SH-SY5Y (cell line): ENCODE data around the gene ARHGEF28.

Source experiments
- GATA2 ChIP-seq: IDR thresholded peaks from 2 replicates; pipeline ENCODE4 v1.6.1; 2011; ENCODE audit warnings: mild to moderate bottlenecking, low read depth, low read length
- GATA3 ChIP-seq: IDR thresholded peaks from 2 replicates; pipeline ENCODE4 v1.6.1; 2011; ENCODE audit warnings: low read depth, mild to moderate bottlenecking, low read length, moderate library complexity

Gene ARHGEF28

DNA sequence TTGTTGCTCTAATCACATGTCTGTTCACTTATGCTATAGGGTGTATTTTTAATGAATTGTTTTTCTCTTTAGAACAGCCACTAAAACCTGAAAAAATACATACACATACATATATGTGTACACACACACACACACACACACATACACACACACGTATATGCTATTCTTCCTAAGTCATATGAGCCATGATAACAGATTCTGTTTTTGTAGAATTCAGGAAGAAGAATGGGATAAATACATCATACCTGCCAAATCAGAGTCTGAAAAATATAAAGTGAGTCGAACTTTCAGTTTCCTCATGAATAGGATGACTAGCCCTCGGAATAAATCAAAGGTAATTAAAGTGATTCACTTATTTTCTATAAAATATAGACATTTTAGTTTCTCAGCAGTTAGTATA, 231.4 kb downstream of the ARHGEF28 start:
- TF ChIP-seq GATA3 (no peak), GATA2 (no peak)

DNA sequence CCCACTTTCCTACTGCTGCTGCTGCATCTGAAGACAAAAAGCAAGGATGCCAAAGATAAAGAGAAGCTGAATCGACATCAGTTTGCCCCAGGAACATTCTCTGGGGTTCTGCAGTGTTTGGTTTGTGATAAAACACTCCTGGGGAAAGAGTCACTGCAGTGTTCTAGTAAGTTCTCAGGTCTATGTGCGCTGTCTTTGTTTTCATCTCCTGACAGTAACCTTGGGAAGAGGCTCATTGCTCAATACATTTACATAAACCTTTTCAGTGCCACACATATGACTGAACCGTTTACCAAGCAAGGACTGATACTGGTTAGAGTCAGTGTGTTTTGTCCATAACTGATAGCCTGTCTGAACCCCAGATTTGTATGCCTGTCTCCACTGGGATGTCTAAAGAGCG, 232.1 kb downstream of the ARHGEF28 start:
- no peak for TF ChIP-seq GATA2
- no peak for TF ChIP-seq GATA3

DNA sequence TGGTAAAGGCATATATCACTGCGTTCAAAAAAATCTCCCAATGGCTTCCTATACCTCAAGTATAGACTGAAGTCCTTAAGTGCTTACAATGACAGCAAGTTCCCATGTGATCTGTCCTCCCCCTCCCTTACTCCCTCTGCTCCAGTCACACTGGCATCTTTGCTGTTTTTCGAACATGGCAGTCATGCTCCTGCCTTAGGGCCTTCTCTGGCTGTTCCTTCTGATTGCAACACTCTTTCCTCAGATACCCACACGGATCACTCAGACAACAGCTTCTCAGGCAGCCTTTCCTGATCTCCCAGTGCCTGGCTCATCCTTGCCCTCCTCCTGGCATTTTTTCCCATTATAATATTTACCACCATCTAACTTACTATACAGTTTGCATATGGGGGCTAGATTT, 232.8 kb downstream of the ARHGEF28 start:
- TF ChIP-seq GATA3 (no peak), GATA2 (no peak)

DNA sequence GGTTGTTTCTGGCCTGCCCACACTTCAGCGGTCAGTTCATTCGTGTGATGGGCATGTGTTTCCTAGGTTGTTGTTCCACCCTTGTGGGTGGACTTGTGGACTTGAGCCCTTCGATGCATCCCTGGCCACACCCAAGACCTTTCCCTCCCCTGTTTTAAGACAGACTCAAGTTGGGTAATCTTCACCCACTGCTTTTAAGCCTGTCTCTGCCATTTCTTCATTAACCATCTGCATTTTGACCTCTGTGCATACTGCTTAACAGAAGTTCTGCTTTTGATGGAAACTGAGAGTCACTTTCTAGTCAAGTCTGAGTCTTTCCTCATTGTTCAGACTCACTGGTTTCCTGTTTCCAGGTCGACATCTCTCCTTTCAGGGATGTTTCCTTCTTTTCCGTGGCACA, 233.7 kb downstream of the ARHGEF28 start:
- TF ChIP-seq GATA3 = no peak
- no peak for TF ChIP-seq GATA2

DNA sequence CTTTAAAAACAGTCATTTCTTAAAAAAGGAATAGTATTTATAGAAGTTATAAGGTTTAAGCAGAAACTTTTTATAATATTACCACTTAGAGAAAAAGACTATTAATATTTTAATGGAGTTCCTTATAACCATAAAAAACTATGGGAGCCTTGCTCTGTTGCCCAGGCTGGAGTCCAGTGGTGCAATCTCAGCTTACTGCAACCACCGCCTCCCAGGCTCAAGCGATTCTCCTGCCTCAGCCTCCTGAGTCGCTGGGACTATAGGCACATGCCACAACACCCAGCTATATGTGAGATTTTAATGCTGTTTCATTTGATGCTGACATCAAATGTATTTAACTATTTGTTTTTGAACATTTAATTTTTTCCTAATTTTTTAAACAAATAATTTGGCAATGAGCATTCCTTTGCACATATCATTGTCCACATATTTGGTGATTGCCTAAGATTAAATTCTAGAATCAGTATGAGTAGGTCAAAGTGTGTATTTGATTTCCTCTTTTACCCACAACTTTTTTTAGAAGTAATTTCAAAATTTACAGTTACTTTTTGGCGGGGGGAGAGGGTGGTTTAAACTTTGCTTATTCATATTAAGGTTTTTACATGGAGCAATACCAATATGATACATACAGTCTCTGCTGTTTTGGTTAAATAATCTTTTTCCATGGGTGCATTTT, 235.5 kb downstream of the ARHGEF28 start:
- no peak for TF ChIP-seq GATA3
- no peak for TF ChIP-seq GATA2

DNA sequence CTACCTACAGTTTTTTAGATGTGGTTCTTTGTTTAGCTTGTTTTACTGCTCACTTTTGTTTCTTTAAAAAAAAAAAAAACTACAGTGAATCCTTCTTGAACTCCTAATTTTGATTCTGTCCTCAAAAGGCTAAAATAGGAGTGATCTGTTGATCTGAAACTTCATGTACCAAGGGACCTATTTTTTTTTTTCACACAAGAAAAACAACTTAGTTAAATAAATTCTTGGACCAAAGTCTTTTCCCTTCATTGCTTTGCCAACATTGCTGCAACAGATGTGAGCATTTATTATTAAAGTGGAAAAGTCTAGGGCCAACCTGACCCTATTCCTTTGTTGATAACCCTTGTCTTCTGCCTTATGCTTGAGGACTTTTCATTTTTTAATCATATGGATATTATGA, 236.8 kb downstream of the ARHGEF28 start:
- TF ChIP-seq GATA2 (no peak), GATA3 (no peak)

DNA sequence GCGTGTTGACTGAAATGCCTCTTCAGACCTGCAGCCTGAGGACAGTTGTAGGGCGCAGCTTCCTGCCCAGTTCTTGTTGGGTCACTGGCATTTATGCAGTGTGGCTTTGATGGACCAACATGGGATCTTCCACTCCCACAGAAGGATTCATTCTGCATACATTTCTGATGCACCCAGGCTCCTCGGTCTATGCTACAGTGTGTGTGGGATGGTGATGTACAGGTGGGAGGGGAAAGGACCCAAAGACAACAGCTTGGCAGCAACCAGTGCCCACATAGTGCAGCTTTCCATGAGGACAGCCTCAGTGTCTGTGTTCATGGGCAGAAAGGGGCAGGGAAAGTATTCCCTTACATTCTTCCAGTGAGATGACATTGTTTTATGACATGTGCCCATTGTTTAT, 237.9 kb downstream of the ARHGEF28 start:
- TF ChIP-seq GATA3 (no peak), GATA2 (no peak)

DNA sequence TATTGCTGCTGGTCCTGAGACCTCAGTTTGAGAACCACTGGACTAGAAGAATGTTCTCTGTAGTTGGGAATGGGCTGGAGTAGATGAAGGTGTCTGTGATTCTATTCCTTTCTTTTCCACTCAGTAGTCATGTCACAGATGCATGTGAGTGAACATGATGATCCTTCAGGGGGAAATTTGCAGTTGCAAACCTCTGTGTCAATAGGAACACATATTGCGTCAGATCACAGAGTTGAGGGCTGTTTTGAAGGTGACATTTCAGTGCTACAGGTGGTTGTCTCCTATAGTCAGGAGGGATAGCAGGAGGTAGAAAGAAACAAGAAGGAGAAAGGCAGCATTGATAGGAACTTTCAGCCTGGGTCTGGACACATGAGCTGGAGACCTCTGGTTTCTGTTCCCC, 239.3 kb downstream of the ARHGEF28 start:
- TF ChIP-seq GATA3 (no peak), GATA2 (no peak)

DNA sequence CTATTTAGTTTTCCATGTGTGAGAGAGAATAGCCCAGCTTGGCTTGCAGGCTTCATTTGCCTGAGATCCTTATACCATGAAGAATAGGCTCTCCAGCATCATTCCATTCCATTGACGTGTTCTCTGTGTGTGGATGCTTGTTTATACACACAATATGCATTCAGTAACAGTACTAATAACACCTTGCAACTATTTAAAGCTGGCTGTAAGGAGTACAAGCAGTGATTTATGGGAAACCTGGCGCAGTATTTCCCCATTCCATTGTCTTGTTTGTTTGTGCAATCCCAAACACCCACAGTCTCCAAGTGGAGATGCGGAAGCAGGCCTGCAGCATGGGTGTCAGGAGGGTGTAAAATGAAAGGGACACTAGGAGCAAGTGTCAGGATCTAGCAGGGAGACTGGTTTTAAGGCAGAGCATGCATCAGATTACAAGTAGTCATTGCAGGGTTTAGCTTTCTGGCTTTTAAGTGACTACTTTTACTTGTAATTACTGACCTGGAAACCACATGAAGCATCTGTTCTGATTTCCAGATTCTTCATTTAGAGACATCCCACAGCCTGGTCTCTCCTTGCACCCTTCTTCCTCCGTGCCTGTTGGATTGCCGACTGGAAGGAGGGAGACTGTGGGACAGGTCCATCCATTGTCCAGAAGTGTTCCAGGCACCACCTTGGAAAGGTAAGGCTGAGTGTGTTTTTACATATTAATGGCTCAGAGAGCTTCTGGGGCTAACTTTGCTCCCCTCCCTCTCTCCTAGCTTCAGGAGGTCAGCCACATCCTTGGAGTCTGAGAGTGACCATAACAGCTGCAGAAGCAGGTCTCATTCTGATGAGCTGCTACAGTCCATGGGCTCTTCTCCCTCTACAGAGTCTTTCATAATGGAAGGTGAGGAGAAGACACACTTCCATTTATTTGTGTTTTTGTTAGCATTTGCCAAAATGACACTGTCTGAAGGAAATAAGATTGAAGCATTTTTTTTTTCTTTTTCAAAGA, 241.6 kb downstream of the ARHGEF28 start:
- TF ChIP-seq GATA3 = no peak
- no peak for TF ChIP-seq GATA2

DNA sequence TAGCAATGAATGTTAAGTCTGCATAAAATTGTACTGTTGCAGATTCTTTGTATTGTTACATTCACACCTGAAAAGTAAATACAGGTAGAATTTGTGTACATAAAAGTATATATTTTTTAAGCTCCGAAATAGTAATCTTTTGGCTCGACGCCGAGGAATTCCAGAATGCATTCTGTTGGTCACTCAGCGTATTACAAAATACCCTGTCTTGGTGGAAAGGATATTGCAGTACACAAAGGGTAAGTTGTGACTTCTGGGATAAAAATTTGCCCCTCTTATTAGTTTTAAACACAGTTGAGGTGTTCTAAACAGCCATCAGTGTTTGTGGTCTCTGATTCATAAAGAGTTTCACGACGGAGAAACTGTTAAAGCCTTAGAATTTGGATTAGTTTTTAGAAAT, 257.6 kb downstream of the ARHGEF28 start:
- no peak for TF ChIP-seq GATA3
- TF ChIP-seq GATA2 = no peak

DNA sequence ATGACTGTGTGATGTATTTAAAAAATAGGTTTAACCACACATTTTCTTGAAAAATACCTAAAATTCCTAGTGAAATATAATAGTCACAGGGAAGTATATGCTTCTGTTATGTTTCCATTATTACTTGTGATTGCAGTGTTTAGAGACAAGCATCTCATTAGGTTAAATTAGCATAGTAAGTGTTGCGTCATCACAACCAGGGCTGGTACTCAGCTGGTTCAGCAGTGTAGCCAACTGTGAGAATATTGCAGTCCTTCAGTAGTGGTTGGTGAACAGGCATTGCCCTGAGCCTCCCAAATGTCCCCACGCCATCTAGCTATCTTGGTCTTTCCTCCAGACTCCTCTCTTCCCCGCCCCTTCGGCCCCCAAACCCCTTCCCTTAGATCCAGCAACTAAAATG, 261.7 kb downstream of the ARHGEF28 start:
- TF ChIP-seq GATA2 (no peak), GATA3 (no peak)

DNA sequence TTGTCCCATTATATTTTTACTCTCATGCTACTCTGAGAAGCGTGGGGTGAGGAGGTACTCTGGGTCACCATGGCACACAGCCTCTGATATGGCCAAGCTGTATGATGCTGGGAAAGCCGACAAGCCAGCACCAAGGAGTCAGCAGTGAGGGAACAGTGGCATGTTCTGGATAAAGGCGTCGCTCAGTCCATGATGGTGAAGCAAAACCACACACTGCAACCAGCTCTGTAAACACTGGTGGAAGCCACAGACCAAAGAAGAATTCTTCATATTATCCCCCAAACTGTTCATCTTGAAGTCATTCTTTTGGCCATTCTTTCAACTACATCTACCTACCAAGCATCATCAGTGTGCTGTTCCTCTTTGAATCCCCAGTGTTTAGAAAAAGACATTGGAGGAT, 264.6 kb downstream of the ARHGEF28 start:
- TF ChIP-seq GATA3 = no peak
- no peak for TF ChIP-seq GATA2

DNA sequence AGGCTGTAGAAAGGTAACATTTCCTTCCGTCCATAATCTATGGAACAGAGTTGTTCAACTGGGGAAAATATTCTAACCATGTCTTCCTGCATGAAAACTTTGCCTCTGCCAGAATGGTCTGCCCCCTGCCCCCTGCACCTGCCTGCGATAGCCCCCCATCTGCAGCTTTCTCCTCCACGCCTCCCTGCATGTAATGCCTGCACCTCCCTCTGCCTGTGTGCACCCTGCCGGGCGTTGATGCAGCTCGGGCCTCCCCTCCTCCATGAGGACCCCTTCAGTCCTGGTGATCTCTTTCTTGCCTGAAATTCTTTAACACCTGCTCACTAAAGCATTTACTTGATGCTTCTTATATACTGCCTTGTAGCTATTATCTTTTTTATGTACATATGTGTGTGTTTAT, 266.2 kb downstream of the ARHGEF28 start:
- TF ChIP-seq GATA2 (no peak), GATA3 (no peak)

DNA sequence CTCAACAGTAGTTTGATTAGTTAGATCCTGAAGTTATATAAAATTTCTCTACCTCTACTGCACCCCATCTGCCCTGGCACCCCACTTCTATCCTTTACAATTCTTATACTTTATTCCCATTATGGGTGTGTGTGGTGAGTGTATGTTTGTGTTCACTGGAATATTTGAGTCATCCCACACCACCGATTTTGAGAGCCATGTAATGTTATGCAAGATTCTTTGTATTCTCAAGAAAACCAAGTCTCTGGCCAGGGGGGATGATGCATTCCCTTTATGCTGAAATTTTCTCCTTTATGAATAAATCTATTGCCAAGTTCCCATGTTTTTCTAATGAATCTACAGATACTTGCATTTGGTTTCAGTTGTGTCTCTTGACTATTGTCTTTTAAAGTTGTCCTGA, 266.8 kb downstream of the ARHGEF28 start:
- TF ChIP-seq GATA2 (no peak), GATA3 (no peak)

DNA sequence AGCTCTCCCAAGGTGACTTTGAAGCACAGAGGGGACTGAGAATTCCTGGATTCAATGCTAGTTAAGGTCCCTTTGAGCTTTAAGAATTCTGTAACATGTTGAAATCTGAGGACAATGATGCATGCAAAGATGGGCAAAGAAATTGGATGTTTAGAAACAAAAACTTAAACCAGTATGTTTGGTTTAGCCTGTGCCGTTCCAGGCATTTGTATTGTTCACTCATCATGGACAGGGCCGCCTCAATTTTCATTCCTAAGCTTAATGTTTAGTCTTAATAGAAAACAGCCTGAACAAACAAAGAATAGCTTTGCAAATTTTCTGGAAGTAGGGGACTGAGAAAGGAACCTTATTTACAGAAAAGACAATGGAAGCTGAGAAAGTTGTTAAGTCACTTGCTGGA, 267.8 kb downstream of the ARHGEF28 start:
- TF ChIP-seq GATA2 (no peak), GATA3 (no peak)
